GM23248 (cell line): ENCODE data around the gene GCC1. TPM values are rescaled to one million over a fixed set of nuclear protein-coding genes. Genes with fewer than 3 reads are reported as not detected.

Experiments used
- DNase-seq: peaks from one replicate; pipeline ENCODE4 v3.0.0-alpha.2; 2015
- H2AFZ ChIP-seq: fragments of 200-600 bp; sonication (generic); 2 replicates; pipeline ENCODE4 v1.6.1; 2016; ENCODE audit warnings: antibody characterized with exemption
- H3F3A ChIP-seq: fragments of 200-600 bp; sonication (generic); 2 replicates; pipeline ENCODE4 v1.6.1; 2016; ENCODE audit warnings: mild to moderate bottlenecking, antibody characterized with exemption, mixed run types; ENCODE audit not compliant: insufficient read depth
- H3K27ac ChIP-seq: fragments of 200-600 bp; sonication (generic); 2 replicates; pipeline ENCODE4 v1.5.1; 2016; ENCODE audit warnings: mild to moderate bottlenecking
- H3K27me3 ChIP-seq: fragments of 200-600 bp; sonication (generic); replicated peaks from 2 replicates; pipeline ENCODE4 v1.6.1; 2016; ENCODE audit warnings: mild to moderate bottlenecking; ENCODE audit not compliant: insufficient read depth
- H3K36me3 ChIP-seq: fragments of 200-600 bp; sonication (generic); 2 replicates; pipeline ENCODE4 v1.6.1; 2016; ENCODE audit warnings: low read depth, mild to moderate bottlenecking
- H3K4me1 ChIP-seq: fragments of 200-600 bp; sonication (generic); 2 replicates; pipeline ENCODE4 v1.6.1; 2016; ENCODE audit warnings: mild to moderate bottlenecking; ENCODE audit not compliant: insufficient read depth
- H3K4me2 ChIP-seq: fragments of 200-600 bp; sonication (generic); one replicate; pipeline ENCODE4 v1.6.1; 2016; ENCODE audit warnings: mild to moderate bottlenecking; ENCODE audit not compliant: unreplicated experiment
- H3K4me3 ChIP-seq: fragments of 200-600 bp; sonication (generic); 2 replicates; pipeline ENCODE4 v1.5.1; 2016; ENCODE audit warnings: mild to moderate bottlenecking
- H3K79me2 ChIP-seq: fragments of 200-600 bp; sonication (generic); 2 replicates; pipeline ENCODE4 v1.6.1; 2016; ENCODE audit warnings: mild to moderate bottlenecking; ENCODE audit not compliant: insufficient read depth
- H3K9ac ChIP-seq: fragments of 200-600 bp; sonication (generic); 2 replicates; pipeline ENCODE4 v1.6.1; 2016; ENCODE audit warnings: mild to moderate bottlenecking
- H3K9me2 ChIP-seq: fragments of 200-600 bp; sonication (generic); 2 replicates; pipeline ENCODE4 v1.6.1; 2016; ENCODE audit warnings: mixed run types, mild to moderate bottlenecking, moderate library complexity; ENCODE audit not compliant: insufficient read depth
- H3K9me3 ChIP-seq: fragments of 200-600 bp; sonication (generic); one replicate; pipeline ENCODE4 v1.6.1; 2017; ENCODE audit warnings: low read depth
- H4K20me1 ChIP-seq: fragments of 200-600 bp; sonication (generic); 2 replicates; pipeline ENCODE4 v1.6.0; 2016; ENCODE audit not compliant: insufficient read depth
- EZH2 ChIP-seq: fragments of 200-600 bp; sonication (generic); IDR thresholded peaks from 2 replicates; pipeline ENCODE4 v1.6.1; 2018; ENCODE audit warnings: antibody characterized with exemption, mild to moderate bottlenecking; ENCODE audit not compliant: insufficient read depth, poor library complexity, severe bottlenecking
- EZH2phosphoT487 ChIP-seq: fragments of 200-600 bp; sonication (generic); IDR thresholded peaks from 2 replicates; pipeline ENCODE4 v1.6.1; 2018; ENCODE audit warnings: antibody characterized with exemption, moderate library complexity, mild to moderate bottlenecking, low read depth; ENCODE audit not compliant: insufficient read depth
- WGBS, 2 experiments: methylation state at CpG; one replicate each; pipeline ENCODE4 v1.1.6; 2015 to 2017; ENCODE audit warnings: low lambda C conversion rate in 2 of 2, low coverage in 1 of 2; ENCODE audit errors: missing lambda C conversion rate in 2 of 2; 5-methylcytosine and 5-hydroxymethylcytosine counted together
- in situ Hi-C: fragments of 300-500 bp; cut with MboI; formaldehyde crosslinking; loops from 2 replicates; pipeline ENCODE4 v1.15.0; 2020
- polyA plus RNA-seq: library from polyadenylated mRNA; unstranded; fragments of >200 nt; fragmentation: Nextera tagmentation; extraction: Ambion mirVana; gene quantifications from 2 replicates; pipeline ENCODE4 v1.2.1, GENCODE V29; 2016
- total RNA-seq: library from RNA; depleted of rRNA; stranded (reverse); fragments of >200 nt; shearing (Covaris generic); gene quantifications from 2 replicates; pipeline ENCODE4 v1.2.3, GENCODE V29; 2014

Gene GCC1
- total and polyA plus RNA-seq, 2 experiments from 2014 or later = 13.8 to 17.9 TPM

GRCh38 chr7:127625331-127625730 lies 39.9 kb upstream of the GCC1 start:
- Histone ChIP-seq H3K9me3 (no peaks in the 10 kb centered on the region), H3K9me2 (no peaks in the 10 kb centered on the region), H3K27ac (no peak overlapping the region), H3K4me2 (no peak overlapping the region), H4K20me1 (no peaks in the 10 kb centered on the region), H3K36me3 (no peaks in the 10 kb centered on the region), H3F3A (no peaks in the 10 kb centered on the region), H2AFZ (no peak overlapping the region), H3K4me3 (no peak overlapping the region), H3K4me1 (no peaks in the 10 kb centered on the region), H3K27me3 (peaks cover 41% of the 10 kb centered on the region), H3K79me2 (no peaks in the 10 kb centered on the region), H3K9ac (no peak overlapping the region)
- in situ Hi-C loops = no loop called here
- TF ChIP-seq EZH2phosphoT487 = no peak
- no peak for TF ChIP-seq EZH2
- DNase-seq = no peak

GRCh38 chr7:127620406-127621233 lies 35.2 kb upstream of the GCC1 start:
- Histone ChIP-seq H3K9me2 (no peaks in the 10 kb centered on the region), H3F3A (no peaks in the 10 kb centered on the region), H3K79me2 (no peaks in the 10 kb centered on the region), H4K20me1 (no peaks in the 10 kb centered on the region), H3K36me3 (no peaks in the 10 kb centered on the region), H2AFZ (no peak overlapping the region), H3K4me2 (no peak overlapping the region), H3K4me1 (no peaks in the 10 kb centered on the region), H3K27me3 (peaks cover 81% of the 10 kb centered on the region), H3K27ac (no peak overlapping the region), H3K9me3 (no peaks in the 10 kb centered on the region), H3K4me3 (no peak overlapping the region), H3K9ac (no peak overlapping the region)
- WGBS, 2 experiments = 4 to 6% methylated on average over 24 of the region's 24 CpGs
- DNase-seq = no peak
- TF ChIP-seq EZH2phosphoT487 (no peak), EZH2 (no peak)
- in situ Hi-C loops = no loop called here

GRCh38 chr7:127619681-127620405 lies 34.4 kb upstream of the GCC1 start:
- H3K9me3 ChIP-seq = no peaks in the 10 kb centered on the region
- no peak overlapping the region for H3K27ac ChIP-seq
- peaks cover 84% of the 10 kb centered on the region for H3K27me3 ChIP-seq
- in situ Hi-C loops = no loop called here
- WGBS, 2 experiments = 12 to 13% methylated on average over 27 of the region's 27 CpGs
- H4K20me1 ChIP-seq = no peaks in the 10 kb centered on the region
- H3K4me2 ChIP-seq = no peak overlapping the region
- H3K4me3 ChIP-seq = no peak overlapping the region
- H3K36me3 ChIP-seq = no peaks in the 10 kb centered on the region
- DNase-seq = peak; percentile 20
- no peaks in the 10 kb centered on the region for H3F3A ChIP-seq
- no peak overlapping the region for H3K9ac ChIP-seq
- no peaks in the 10 kb centered on the region for H3K9me2 ChIP-seq
- no peaks in the 10 kb centered on the region for H3K4me1 ChIP-seq
- H2AFZ ChIP-seq = no peak overlapping the region
- H3K79me2 ChIP-seq = no peaks in the 10 kb centered on the region
- TF ChIP-seq EZH2 (no peak), EZH2phosphoT487 (no peak)

- no peaks in the 10 kb centered on the region for H4K20me1 ChIP-seq
- no peaks in the 10 kb centered on the region for H3K9me3 ChIP-seq
- no peaks in the 10 kb centered on the region for H3K79me2 ChIP-seq
- WGBS, 2 experiments = 24 to 44% methylated on average over 1 of the region's 1 CpG
- H3K9me2 ChIP-seq = no peaks in the 10 kb centered on the region
- H3K36me3 ChIP-seq = no peaks in the 10 kb centered on the region
- H3K9ac ChIP-seq = no peak overlapping the region
- DNase-seq = no peak
- in situ Hi-C loops = no loop called here
- no peaks in the 10 kb centered on the region for H3K4me1 ChIP-seq
- H3F3A ChIP-seq = no peaks in the 10 kb centered on the region
- peaks cover 86% of the 10 kb centered on the region for H3K27me3 ChIP-seq
- no peak overlapping the region for H3K4me2 ChIP-seq
- no peak overlapping the region for H3K4me3 ChIP-seq
- TF ChIP-seq EZH2 (no peak), EZH2phosphoT487 (no peak)
- no peak overlapping the region for H2AFZ ChIP-seq
- no peak overlapping the region for H3K27ac ChIP-seq
Measured at GRCh38 chr7:127618775-127619174, 33.4 kb upstream of the GCC1 start.
